ENCODE measurements around the gene SCIN.

The SCIN gene

GRCh38 chr7:12583922-12584321 is 13.4 kb downstream of the SCIN start:
- Histone ChIP-seq H3K4me3 (IDR thresholded peaks at IDR 0.05; ENCODE audit: insufficient read depth, low read depth, low read length) (no peak overlapping the region), H3K27me3 (ENCODE audit: insufficient read depth, low read depth) (no peaks in the 10 kb centered on the region), H3K79me2 (ENCODE audit: insufficient read depth, low read depth) (no peaks in the 10 kb centered on the region), H2AFZ (ENCODE audit: low read depth) (no peak overlapping the region), H3K9ac (no peak overlapping the region), H3K4me1 (ENCODE audit: low read depth, poor library complexity, severe bottlenecking) (no peaks in the 10 kb centered on the region), H3K36me3 (ENCODE audit: insufficient read depth) (no peaks in the 10 kb centered on the region), H3K27ac (no peak overlapping the region), H3K4me2 (no peak overlapping the region), H4K20me1 (ENCODE audit: insufficient read depth) (no peaks in the 10 kb centered on the region)
- TF ChIP-seq, protein P1, sequence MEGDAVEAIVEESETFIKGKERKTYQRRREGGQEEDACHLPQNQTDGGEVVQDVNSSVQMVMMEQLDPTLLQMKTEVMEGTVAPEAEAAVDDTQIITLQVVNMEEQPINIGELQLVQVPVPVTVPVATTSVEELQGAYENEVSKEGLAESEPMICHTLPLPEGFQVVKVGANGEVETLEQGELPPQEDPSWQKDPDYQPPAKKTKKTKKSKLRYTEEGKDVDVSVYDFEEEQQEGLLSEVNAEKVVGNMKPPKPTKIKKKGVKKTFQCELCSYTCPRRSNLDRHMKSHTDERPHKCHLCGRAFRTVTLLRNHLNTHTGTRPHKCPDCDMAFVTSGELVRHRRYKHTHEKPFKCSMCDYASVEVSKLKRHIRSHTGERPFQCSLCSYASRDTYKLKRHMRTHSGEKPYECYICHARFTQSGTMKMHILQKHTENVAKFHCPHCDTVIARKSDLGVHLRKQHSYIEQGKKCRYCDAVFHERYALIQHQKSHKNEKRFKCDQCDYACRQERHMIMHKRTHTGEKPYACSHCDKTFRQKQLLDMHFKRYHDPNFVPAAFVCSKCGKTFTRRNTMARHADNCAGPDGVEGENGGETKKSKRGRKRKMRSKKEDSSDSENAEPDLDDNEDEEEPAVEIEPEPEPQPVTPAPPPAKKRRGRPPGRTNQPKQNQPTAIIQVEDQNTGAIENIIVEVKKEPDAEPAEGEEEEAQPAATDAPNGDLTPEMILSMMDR (conservative IDR thresholded peaks at IDR 0.05; ENCODE audit: low read depth, low read length), result no peak

DNA sequence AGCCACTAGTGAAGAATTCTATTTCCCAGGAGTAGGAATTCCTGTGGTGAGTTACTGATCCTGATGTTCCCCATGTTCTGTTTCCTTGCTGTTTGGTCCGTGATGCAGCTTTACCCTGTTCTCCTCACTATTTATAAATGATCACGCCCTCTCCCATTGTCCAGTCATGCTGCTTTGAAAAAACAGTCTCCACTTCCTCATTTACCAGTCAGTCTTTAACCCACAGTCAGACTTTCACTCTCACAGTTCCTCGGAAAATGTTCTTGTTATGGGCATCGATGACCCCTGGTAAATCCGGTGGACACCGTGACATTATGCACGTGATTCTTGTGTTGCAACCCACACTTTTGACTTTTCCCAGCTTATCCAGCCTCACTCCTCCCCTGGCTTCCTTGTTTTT is 14.4 kb downstream of the SCIN start:
- Histone ChIP-seq H3K4me3 (IDR thresholded peaks at IDR 0.05; ENCODE audit: insufficient read depth, low read depth, low read length) (no peak overlapping the region), H3K9ac (no peak overlapping the region), H2AFZ (ENCODE audit: low read depth) (no peak overlapping the region), H3K4me1 (ENCODE audit: low read depth, poor library complexity, severe bottlenecking) (no peaks in the 10 kb centered on the region), H3K27me3 (ENCODE audit: insufficient read depth, low read depth) (no peaks in the 10 kb centered on the region), H3K36me3 (ENCODE audit: insufficient read depth) (no peaks in the 10 kb centered on the region), H4K20me1 (ENCODE audit: insufficient read depth) (no peaks in the 10 kb centered on the region), H3K4me2 (no peak overlapping the region), H3K27ac (no peak overlapping the region), H3K79me2 (ENCODE audit: insufficient read depth, low read depth) (no peaks in the 10 kb centered on the region)
- TF ChIP-seq, protein P1 (conservative IDR thresholded peaks at IDR 0.05; ENCODE audit: low read depth, low read length), result no peak

DNA sequence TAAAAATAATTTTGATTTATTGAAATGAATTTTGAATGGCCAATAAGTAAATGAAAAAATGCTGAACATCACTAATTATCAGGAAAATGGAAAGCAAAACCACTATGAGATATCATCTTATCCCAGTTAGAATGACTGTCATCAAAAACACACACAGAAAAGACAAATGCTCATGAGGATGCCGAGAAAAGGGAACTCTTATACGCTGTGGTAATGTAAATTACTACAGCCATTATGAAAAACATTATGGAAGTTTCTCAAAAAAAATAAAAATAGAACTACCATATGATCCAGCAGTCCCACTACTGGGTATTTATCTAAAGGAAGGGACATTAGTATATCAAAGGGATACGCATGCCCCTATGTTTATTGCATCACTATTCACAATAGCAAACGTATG is 15.8 kb downstream of the SCIN start:
- Histone ChIP-seq H3K4me1 (ENCODE audit: low read depth, poor library complexity, severe bottlenecking) (no peaks in the 10 kb centered on the region), H3K27me3 (ENCODE audit: insufficient read depth, low read depth) (no peaks in the 10 kb centered on the region), H3K79me2 (ENCODE audit: insufficient read depth, low read depth) (no peaks in the 10 kb centered on the region), H4K20me1 (ENCODE audit: insufficient read depth) (no peaks in the 10 kb centered on the region), H3K36me3 (ENCODE audit: insufficient read depth) (no peaks in the 10 kb centered on the region), H3K4me2 (no peak overlapping the region), H3K27ac (no peak overlapping the region), H2AFZ (ENCODE audit: low read depth) (no peak overlapping the region), H3K4me3 (IDR thresholded peaks at IDR 0.05; ENCODE audit: insufficient read depth, low read depth, low read length) (no peak overlapping the region), H3K9ac (no peak overlapping the region)
- TF ChIP-seq, protein P1 (conservative IDR thresholded peaks at IDR 0.05; ENCODE audit: low read depth, low read length), result no peak

DNA sequence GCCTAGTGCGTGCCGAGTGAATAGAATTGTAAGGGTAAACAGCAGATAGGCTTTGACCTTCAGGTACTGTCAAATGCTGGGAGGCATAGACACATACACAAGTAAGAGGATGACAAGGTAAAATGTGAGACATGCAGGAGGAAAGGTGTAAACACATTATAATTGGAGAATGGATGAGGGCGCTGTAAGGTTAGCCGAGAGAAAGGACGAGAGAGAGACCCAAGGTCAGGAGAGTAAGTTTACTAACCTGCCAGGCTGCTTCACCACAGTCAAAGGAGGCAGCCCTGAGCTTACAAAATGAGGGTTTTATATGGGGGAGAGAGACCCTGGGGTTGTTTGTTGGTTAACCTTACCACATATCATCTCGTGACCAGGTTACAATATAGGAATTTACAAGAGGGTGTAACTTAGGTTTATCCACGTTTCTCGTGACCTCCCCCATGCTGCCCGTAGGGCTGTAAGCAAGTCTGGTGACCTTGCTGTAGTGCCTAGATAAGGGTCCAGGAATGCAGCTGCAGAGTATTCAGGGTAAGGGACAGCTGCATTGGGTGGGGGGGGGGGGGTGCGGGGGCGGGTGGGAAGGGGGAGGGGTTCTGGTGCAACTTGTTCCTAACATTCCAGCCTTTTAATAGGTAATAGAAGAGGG is 17.9 kb downstream of the SCIN start:
- Histone ChIP-seq H3K27me3 (ENCODE audit: insufficient read depth, low read depth) (no peaks in the 10 kb centered on the region), H3K27ac (no peak overlapping the region), H4K20me1 (ENCODE audit: insufficient read depth) (no peaks in the 10 kb centered on the region), H3K36me3 (ENCODE audit: insufficient read depth) (no peaks in the 10 kb centered on the region), H3K4me3 (IDR thresholded peaks at IDR 0.05; ENCODE audit: insufficient read depth, low read depth, low read length) (no peak overlapping the region), H3K4me2 (no peak overlapping the region), H3K79me2 (ENCODE audit: insufficient read depth, low read depth) (no peaks in the 10 kb centered on the region), H3K9ac (no peak overlapping the region), H3K4me1 (ENCODE audit: low read depth, poor library complexity, severe bottlenecking) (no peaks in the 10 kb centered on the region), H2AFZ (ENCODE audit: low read depth) (no peak overlapping the region)
- TF ChIP-seq, protein P1 (conservative IDR thresholded peaks at IDR 0.05; ENCODE audit: low read depth, low read length), result no peak
